Amniotic stem cell (primary cell): ENCODE results near the gene ZNF488.
"Not testable (repeated sequence)": the region's sequence is repeated elsewhere in the genome, so short reads cannot be mapped to it uniquely, and the experiment has no call there.

Experiments
- DNase-seq: peaks from one replicate; lab custom pipeline; 2025; lab: John Stamatoyannopoulos, UW

Gene ZNF488

DNA sequence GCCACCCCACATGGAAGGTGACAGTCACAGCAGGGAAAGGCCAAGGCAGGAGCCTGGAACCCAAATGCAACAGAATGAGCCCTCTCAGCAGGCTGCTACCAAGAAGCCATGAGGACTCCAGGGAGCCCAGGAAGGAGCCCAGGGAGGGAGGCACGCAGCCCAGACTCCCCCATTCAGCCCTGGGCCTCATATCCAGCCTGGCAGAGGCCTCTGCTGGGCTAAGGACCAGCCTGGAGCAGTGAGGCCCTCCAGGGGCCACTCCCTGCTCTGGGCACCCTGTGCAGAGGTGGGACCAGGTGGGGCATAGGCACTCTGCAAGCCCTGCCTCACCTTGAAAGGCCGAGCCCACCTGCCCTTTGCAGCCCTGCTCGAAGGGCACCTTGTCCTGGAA lies 25.8 kb upstream of the ZNF488 start:
- no peak for DNase-seq

DNA sequence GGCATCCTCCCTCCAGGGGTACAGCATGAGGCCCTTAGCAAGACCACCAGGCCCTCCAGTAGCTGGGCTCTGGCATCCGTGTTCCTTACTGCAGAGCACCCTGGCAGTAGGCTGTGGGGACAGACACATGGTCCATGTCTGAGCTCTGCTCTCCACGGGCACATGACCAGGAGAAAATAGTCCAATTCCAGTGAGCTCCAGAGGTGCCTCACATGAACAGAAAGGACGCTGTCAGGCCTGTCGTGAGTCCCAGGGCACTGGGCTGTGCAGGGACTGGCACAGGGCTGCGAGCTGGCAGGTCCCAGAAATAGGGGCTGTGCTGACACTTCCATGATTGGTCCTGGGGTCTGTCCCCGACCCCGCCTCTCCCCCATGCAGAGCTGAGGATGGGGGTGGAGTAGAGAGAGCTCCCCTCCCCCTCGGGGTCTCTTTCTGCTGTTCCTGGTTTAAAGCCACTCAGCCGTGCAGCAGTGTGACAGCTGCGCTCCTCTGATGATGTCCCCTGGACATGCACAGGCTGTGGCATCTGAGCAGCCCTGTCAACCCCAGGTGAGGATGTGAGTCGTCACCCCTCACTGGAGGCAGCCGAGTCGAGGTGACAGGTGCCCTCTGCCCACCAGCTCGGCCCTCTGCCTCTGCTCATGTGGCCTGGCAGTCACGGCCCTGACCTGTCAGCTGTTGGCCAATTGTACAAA lies 25.2 kb upstream of the ZNF488 start:
- no peak for DNase-seq

DNA sequence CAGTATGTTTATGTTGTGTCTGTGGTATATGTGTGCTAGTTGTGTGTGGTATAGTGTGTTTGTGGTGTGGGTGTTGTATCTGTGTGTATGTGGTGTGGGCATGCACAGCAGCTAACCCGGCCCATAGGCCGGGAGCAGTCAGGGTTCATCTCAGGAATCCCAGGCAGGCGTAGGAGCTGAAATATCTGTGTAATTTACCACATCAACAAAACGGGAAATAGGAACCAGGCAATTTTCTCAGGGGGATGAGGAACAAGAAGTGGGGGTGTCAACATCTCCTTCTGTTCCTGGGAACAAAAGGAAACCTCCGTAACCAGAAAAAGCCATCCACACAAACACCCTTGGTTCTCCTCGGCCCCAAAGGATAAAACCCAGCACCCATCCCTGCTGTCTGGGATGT lies 24.5 kb upstream of the ZNF488 start:
- DNase-seq, result no peak

DNA sequence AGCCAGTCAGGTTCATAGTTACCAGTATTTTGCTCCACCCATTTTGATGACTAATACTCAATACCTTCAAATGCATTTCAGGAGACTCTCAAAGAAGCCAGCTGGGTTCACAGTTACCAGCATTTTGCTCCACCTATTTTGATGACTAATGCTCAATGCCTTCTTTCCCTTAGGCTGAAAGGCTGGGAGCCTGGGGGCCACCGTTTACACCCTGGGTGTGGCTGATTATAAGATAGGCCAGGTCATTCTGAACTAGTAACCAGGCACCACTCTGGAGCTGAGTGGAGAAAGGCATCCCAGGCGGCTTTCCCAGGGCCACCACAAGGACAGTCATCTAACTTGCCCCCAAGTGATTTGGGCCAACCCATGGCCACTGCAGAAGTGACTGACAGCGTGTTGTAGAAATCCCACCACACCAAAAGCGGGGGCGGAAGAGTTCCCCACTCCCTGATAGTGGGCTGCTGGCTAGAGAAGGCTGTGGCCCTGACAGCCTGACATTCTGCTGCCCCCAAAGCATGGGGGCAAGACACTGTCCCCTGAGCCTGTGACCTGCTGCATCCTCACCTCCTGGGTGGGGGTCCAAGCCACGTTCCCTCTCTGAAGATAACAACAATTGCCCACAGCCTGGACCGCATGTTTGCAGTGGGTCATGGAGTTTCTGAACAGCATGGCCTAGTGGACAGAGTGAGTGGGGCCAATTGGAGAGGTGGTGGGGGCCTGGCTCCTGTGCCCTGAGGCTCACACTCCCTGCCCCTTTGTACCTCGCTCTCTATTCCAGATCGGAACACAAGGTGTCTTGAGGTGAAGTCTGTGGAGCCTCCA lies 23.0 kb upstream of the ZNF488 start:
- DNase-seq, result peak; percentile 25

DNA sequence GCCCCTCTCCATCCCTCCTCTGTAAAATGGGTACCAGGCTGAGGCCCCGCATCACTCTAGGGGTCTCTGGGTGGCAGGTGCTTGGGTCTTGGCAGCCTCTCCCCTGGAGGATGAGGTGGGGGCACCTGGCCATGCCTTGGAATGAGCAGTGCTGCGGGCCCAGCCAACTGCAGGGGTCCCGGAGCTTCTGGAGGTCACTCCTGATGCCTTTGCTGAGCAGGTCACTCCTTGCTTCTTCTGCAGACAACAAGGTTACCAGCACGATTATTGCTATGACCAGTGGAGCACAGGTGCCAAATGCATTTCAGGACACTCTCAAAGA lies 22.4 kb upstream of the ZNF488 start:
- DNase-seq, result no peak

DNA sequence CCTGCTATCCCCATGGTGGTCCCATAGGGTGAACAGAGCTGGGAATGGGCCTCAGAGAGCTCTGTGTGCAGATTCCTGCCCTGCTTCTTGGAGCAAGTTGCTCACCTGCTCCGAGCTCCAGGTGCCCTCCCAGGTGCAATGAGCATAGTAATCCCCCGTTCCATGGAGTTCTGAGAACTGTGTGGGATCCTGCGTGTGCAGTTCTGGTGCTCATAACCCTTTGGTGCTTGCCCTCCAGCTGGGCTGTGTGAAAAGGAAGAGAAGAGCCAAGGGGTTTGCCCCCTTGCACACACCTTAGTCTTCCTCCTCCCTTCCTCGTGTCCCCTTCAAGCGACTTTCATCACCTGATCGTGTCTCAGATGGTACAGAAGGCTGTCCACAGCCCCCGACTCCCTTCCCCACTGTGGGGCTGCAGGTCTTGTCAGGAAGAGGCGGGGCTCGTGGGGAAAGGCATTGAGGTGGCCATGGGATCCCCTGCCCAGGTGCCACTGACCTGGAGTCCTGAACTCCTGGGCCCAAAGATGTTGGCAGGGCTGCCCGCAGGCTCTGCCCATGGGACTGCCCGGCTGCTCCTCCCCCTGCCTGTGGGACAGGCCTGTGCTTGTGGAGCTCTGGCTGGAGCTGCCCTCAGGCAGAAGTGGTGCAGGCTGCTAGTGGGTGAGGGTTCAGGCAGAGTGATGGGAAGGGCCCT lies 21.9 kb upstream of the ZNF488 start:
- no peak for DNase-seq

DNA sequence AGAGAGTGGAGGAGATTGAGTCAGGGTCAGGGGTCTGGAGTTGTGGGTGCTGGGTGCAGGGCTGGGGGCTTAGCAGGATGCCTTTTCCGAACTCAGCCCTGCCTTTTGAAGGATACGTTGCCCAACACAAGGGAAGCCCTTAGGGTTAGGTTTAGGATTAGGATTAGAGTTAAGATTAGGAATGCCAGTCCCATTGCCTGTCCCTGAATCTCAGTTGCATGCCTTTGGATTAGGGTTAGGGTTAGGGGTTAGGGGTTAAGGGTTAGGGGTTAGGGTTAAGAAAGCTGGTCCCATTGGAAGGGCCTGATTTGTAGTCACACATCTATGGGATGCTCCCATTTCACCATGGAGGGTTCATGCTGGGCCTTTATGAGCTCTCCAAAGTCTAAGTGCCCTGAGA lies 20.8 kb upstream of the ZNF488 start:
- no peak for DNase-seq

DNA sequence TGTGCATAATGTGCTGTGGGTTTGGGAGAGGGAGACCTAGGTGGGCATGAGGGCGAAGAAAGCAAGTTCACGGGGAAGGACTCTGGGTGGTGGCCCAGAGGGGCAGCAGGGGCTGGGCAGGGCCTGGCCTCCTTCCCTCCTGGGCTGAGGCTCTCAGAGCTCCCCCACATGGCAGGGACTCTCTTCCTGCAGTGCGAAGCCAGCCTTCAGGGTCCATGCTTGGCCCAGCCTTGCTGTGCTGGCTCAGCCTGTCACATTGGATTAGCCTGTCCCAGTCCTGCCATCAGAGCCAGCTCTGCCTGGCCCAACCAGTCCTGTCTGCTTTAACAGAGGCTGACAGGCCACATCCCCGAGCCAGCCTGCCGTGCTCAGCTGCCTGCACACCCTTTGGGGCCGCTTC lies 20.4 kb upstream of the ZNF488 start:
- no peak for DNase-seq

DNA sequence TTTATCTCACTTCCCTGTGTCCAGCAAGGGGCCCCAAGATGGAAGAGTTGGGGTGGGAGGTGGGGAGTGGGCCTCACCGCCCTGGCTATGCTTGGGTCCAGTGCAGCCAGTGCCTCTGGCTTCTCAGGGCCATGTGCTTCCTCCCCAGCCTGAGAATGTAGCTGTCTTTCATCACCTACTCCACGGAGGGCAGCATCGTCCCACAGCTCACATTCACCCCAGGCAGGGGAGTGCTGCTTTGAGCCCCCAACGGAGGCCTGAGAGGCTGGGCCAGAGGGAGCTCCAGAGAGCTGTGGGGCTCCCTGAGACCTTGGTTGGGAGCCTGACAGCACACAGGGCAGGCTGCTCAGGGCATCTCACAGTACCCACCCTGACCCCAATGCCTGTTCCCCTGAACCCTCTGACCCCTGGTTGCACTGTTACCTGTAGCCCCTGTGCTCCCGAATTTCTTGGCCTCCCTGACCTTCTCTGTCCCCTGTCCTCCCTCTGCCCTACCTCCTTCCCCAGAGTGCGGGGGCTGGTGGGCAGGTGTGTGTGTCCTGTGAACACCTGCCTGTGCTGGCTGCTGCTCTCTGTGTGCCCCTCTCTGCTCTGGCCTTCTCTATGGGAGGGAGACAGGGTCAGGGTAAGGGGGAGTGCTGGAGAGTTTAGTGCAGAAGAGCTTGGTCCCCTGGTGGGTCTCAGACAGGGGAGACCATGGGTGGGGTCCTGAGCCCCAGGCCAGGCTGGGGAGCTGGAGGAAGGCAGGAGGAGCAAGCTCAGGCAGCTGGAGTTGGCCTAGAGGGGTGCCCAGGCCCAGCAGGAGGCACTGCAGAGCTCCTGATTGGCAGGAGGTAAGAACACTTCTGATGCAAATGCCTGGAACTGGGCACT lies 19.6 kb upstream of the ZNF488 start:
- no peak for DNase-seq

DNA sequence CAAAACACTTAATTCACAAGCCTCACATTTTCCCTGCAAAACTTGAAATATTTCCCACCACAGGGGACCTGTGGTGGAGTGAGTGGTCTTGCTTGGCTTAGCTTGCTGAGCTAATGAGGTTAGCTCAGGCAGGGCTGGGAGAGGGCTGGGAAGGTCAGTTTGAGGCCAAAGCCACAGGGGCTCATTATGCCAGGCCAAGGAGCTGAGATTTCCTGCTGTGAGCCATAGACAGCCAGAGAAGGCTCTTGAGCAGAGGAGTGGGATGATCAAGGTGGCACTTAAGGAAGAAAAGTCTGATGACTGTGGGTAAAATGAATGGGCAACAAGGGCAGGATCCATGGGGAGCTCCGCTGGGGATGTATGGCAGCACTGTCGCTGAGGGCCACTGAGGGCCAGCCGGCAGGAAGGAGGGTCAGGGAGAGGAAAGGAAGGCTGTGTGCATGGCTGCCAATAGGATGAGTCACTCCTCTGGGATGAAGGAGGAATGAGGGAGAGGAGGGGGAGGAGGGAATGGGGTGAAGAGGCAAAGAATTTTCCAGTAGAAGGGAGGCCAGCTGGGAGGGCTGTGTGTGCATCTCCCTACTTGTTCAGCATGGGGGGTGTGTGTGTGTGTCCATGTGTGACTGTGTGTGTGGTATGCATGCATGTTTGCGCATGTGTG lies 18.7 kb upstream of the ZNF488 start:
- DNase-seq, result peak; percentile 67

DNA sequence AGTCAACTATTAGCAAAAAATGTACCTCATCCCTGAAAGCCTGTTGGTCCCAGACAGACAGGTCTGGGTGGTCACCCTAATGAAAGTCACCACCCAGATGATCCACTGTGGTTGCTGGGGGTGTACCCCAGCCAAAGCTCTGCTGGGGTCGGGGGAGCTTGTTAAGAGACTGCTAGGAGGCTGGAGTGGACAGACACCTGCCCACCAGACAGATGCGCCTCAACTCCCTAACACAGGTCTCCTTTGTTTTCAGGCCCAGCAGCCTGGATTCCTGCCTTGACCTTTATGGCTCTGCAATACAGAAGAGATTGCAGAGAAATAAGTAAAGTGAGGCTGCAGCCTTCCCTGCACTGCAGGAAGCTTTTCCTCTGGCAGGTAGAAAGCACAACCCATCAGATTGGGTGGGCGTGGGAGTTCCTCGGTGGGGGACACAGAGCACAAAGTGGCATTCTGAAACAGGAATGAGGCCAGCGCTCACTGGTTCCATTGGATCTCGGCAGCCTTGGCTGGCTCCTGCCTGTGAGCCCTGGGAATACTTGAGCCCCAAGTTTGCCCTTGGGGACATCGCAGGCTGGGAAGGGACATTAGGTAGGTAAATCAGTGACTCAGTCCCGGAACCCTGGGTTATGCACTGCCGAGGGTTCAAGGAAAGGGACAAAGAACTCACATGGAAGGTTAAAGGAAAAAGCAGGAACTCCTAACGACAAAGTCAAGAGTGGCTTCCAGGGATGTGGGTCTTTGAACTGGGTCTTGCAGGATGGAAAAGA lies 18.0 kb upstream of the ZNF488 start:
- DNase-seq, result no peak

DNA sequence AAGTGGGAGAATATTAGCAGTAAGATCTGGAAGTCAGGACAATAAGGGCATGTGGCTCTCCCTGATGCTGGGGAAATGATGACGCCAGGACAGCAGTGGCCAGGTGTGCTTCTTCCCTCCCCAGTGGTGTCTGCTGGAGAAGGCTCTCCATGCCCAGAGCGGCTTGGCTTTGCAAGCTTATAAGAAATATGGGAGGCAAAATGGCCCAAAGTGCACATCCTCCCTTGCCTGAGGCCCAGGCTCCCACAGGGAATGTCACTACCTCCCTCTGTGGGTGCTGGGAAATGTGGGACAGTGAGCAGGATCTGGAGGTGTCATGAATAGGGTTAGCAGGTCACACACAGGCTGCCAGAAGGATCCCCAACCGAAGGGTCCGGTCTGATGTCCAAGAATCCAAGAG lies 17.1 kb upstream of the ZNF488 start:
- DNase-seq, result no peak

DNA sequence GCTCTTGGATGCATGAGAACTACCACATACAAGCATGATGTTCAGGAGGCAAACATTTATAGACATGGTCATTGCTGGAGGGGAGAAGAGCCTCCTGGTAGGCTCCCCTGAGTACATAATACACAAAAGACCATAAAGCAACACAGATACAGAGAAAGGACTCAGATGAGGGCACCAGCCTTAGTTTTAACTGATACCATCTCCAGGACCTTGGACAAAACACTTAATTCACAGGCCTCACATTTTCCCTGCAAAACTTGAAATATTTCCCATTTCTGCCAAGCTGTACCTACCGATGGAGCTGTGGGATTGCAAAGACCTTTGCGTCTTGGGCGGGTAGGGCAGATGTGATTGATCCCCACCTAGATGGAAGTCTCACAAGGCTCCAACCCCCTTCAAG lies 16.7 kb upstream of the ZNF488 start:
- no peak for DNase-seq

DNA sequence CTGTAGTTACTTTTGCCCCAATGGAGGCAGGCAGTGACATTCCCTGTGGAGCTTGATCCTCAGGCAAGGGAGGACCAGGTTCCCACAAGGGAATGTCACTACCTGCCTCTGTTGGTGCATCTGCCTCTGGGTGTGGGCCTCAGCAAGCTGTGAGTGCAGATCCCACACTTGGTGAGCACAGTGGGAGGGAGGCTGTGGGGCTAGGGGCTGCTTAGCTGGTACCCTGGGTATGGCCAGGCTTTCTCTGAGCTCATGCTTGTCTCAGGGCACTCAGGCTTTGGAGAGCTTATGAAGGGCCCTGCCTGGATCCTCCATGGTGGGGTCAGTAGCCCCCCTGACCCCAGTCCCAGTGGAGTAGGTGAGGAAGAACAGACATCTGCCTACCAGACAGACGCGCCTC lies 16.2 kb upstream of the ZNF488 start:
- no peak for DNase-seq

DNA sequence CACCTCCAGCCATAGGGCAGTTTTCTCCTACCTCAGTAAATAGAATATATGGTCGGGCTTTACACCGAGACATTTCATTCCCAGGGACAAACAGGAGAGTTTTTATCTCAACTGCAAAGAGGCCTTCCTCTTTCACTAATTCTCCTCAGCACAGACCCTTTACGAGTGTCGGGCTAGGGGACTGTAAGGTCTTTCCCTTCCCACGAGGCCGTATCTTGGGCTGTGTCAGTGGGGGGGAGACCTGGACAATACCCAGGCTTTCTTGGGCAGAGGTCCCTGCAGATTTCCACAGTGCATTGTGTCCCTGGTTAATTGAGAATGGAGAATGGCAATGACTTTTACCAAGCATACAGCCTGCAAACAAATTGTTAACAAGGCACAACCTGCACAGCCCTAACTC lies 13.2 kb upstream of the ZNF488 start:
- no peak for DNase-seq

DNA sequence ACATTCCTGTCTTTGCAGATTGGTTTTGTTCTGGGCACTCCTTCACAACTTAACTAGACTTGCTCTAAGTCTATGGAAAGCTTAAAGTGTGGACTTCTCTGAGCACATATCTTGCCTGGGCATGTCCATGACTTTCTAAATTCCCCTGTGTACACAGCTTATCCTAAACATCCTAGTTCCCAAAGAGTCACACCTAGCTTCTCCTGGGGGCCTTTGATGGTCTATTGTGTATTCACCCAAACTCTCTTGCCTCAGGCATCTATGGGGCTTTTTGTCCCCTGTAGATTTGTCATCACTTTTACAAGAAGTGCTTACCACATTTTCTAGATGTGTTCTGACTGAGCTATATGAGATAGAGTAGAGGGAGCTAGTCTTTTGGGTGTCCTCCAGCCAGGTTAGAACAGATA lies 12.2 kb upstream of the ZNF488 start:
- DNase-seq, result no peak

DNA sequence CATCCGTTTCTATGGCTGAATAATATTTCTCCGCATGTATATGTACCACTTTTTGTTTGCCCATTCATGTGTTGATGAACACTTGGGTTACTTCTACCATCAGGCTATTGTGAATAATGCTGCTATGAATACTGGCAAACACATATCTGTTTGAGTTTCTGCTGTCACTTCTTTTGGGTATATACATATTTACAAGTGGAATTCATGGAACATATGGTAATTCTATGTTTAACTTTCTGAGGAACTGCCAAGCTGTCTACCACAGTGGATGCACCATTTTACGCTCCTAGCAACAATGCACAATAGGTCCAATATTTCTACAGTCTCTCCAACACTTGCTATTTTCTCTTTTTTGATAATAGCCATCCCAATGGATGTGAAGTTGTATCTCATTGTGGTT lies 5.5 kb upstream of the ZNF488 start:
- no peak for DNase-seq

DNA sequence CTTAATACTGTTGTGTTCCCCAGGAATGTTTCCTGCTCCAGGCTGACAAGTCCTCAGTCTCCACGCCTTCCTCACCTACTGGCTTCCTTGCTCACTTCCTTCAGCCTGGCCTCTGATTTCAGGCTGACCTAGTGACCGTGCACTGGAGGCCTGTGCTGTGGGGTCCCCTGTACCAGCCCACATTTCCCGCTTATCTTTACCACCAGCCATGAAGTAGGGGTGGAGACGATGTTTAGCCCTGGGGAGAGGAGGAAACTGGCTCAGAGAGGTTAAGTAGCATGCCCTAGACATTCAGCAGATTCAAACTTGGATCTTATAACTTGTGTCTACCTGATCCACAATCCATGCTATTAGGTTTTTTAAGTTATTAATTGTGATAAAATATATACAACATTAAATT lies 4.8 kb upstream of the ZNF488 start:
- no peak for DNase-seq

DNA sequence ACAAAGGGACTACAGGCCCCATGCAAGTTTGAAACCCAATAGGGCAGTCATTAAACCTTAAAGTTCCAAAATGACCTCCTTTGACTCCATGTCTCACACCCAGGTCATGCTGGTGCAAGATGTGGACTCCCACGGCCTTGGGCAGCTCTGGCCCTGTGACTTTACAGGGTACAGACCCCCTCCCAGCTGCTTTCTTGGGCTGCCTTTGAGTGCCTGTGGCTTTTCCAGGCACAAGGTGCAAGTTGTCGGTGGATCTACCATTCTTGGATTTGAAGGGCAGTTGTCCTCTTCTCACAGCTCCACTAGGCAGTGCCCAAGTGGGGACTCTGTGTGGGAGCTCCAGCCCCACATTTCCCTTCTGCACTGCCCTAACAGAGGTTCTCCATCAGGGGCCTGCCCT lies 2.0 kb upstream of the ZNF488 start:
- DNase-seq, result not testable (repeated sequence)

DNA sequence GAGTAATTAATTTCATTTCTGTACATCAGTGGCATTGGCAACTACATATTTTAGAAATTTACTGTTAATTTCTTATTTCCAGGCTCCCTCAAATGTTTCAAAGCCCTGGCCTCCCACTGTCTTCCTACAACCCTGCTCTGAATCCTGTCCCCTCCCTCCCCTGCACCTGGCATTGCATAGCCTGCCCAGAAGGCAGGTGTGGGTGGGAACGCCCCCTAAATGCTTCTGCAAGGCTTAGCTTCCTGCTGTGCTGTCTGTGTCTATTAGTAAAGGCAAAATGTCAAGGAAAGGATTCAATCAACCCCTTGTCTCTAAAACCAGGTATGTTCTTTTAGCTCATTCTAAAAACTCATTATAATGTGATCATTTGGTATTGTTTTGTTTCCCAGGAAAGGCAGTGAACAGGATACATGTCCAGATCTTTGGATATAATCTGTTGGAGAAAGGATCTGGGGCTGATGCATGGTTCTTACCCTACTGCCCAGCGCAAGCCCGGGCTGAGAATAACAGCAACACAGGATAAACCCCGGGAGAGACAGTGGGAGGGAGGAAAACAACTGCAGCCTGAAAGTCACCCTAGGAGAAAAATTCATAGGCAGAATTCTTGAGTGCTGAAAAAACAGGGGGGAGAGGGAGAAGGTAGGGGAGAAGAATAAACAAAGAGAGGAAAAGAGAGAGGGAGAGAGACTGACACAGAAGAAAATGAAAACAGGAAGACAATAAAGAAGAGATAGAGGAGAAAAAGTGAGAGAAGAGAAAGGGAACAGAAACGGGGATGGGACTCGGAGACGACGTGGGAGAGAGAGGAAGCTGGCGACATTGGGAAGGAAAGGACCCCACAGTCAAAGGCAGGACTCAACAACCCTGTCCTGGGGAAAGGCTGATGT lies 589 bp downstream of the ZNF488 start:
- no peak for DNase-seq
